A549 (cell line): ENCODE data around the gene RPH3AL. TPM values are rescaled to one million over a fixed set of nuclear protein-coding genes. Genes with fewer than 3 reads are reported as not detected.
"Not testable (repeated sequence)": the region's sequence is repeated elsewhere in the genome, so short reads cannot be mapped to it uniquely, and the experiment has no call there.

Experiments used
- ATAC-seq, 2 experiments: fragments of 200-7000 bp in 1 of 2; fragments of >200 bp in 1 of 2; cut with Nextera tagmentation in 1 of 2; cut with Tn5 transposase in 1 of 2; 3 replicates each; pipeline versions ENCODE4 v1.8.0 to v1.9.1; 2018 to 2020; ENCODE audit warnings: mild to moderate bottlenecking in 1 of 2, moderate library complexity in 1 of 2
- CTCF ChIA-PET: fragments of 300-600 bp; sonication (Branson Sonifier 250); formaldehyde crosslinking; extraction: SDS; loops from one replicate; lab custom pipeline; 2021; ENCODE audit warnings: antibody characterized with exemption, inconsistent platforms; lab: Yijun Ruan, JAX
- POLR2A ChIA-PET: fragments of 350-600 bp; formaldehyde crosslinking; extraction: SDS; loops from one replicate; lab custom pipeline; 2021; ENCODE audit warnings: antibody characterized with exemption, inconsistent platforms; lab: Yijun Ruan, JAX
- DNase-seq, 2 experiments: peaks; one replicate each; pipeline versions ENCODE4 v3.0.0 to v3.0.0-alpha.2; 2011 to 2016; ENCODE audit warnings: low read depth in 1 of 2, low spot score in 1 of 2
- FAIRE-seq: peaks from 2 replicates; lab custom pipeline; 2011; peaks lifted over from hg19 to GRCh38; lab: Jason Lieb, UNC
- H3K27ac ChIP-seq, 2 experiments: fragments of >200 bp; sonication (Bioruptor Twin); formaldehyde crosslinking; 3 replicates each; pipeline ENCODE4 v1.5.1; 2016 to 2017
- H3K4me1 ChIP-seq: fragments of >200 bp; sonication (Bioruptor Twin); formaldehyde crosslinking; 3 replicates; pipeline ENCODE4 v1.6.1; 2016
- H3K4me2 ChIP-seq: fragments of >200 bp; sonication (Bioruptor Twin); formaldehyde crosslinking; 3 replicates; pipeline ENCODE4 v1.6.1; 2016
- H3K4me3 ChIP-seq: fragments of >200 bp; sonication (Bioruptor Twin); formaldehyde crosslinking; 3 replicates; pipeline ENCODE4 v1.5.1; 2016
- H3K9me3 ChIP-seq: fragments of >200 bp; sonication (Bioruptor Twin); formaldehyde crosslinking; 3 replicates; pipeline ENCODE4 v1.6.1; 2016
- ATOH8 ChIP-seq: fragments of 250-450 bp; sonication (Bioruptor Pico); IDR thresholded peaks from 2 replicates; pipeline ENCODE4 v1.5.0; 2020; ENCODE audit warnings: low read depth, mild to moderate bottlenecking, moderate library complexity
- CHD4 ChIP-seq: fragments of 200-600 bp; sonication (generic); IDR thresholded peaks from 2 replicates; pipeline ENCODE4 v1.6.1; 2016; ENCODE audit warnings: antibody characterized with exemption, mild to moderate bottlenecking, borderline replicate concordance
- FOSL2 ChIP-seq, 2 experiments: fragments of 450-650 bp in 1 of 2; fragments of >200 bp in 1 of 2; sonication (Bioruptor Twin) in 1 of 2; formaldehyde crosslinking; IDR thresholded peaks; 2 replicates each; pipeline versions ENCODE4 v1.5.0 to v1.6.1; 2016 to 2020; ENCODE audit warnings: mild to moderate bottlenecking in 1 of 2, moderate library complexity in 1 of 2
- HEYL ChIP-seq: fragments of 250-450 bp; sonication (Bioruptor Pico); IDR thresholded peaks from 2 replicates; pipeline ENCODE4 v1.8.0; 2021; ENCODE audit warnings: mild to moderate bottlenecking, moderate library complexity
- JUNB ChIP-seq: fragments of >200 bp; sonication (Bioruptor Twin); formaldehyde crosslinking; IDR thresholded peaks from 2 replicates; pipeline ENCODE4 v1.6.1; 2016
- KDM1A ChIP-seq: fragments of 200-600 bp; sonication (generic); IDR thresholded peaks from 2 replicates; pipeline ENCODE4 v1.6.1; 2016; ENCODE audit warnings: low read depth, mild to moderate bottlenecking
- MAFK ChIP-seq: fragments of 450-650 bp; IDR thresholded peaks from 2 replicates; pipeline ENCODE4 v1.6.1; 2014; ENCODE audit not compliant: partially characterized antibody
- MAX ChIP-seq: IDR thresholded peaks from 2 replicates; pipeline ENCODE4 v1.6.1; 2012
- MYC ChIP-seq: IDR thresholded peaks from 2 replicates; pipeline ENCODE4 v1.6.1; 2012; ENCODE audit warnings: mild to moderate bottlenecking, inconsistent platforms, low read length, improper control_type of control experiment, borderline replicate concordance
- RFX5 ChIP-seq: fragments of 450-650 bp; IDR thresholded peaks from 2 replicates; pipeline ENCODE4 v1.7.1; 2014; ENCODE audit warnings: antibody characterized with exemption, mild to moderate bottlenecking, moderate library complexity
- TP53 ChIP-seq: fragments of 250-450 bp; sonication (Bioruptor Pico); IDR thresholded peaks from 2 replicates; pipeline ENCODE4 v1.5.0; 2021; ENCODE audit warnings: mild to moderate bottlenecking, moderate library complexity
- USF2 ChIP-seq: fragments of 450-650 bp; IDR thresholded peaks from 2 replicates; pipeline ENCODE4 v1.6.1; 2014; ENCODE audit warnings: antibody characterized with exemption
- ZFP36 ChIP-seq: fragments of 450-650 bp; IDR thresholded peaks from 2 replicates; pipeline ENCODE4 v1.6.1; 2014; ENCODE audit warnings: borderline replicate concordance; ENCODE audit not compliant: partially characterized antibody
- WGBS: methylation state at CpG from one replicate; pipeline ENCODE4 v1.1.6; 2017; ENCODE audit errors: missing lambda C conversion rate; 5-methylcytosine and 5-hydroxymethylcytosine counted together
- polyA plus RNA-seq, 4 experiments: library from polyadenylated mRNA; depleted of rRNA in 3 of 4; stranded (reverse); fragments of >200 nt; fragmentation: RNase III in 1 of 4; extraction: RNeasy Plus Mini Kit Qiagen cat#74134 plus additional on column Dnase treatment in 1 of 4; gene quantifications; 2 replicates in 3 of 4; 3 replicates in 1 of 4; pipeline ENCODE4 v1.2.3, GENCODE V29; 2011 to 2017
- TF ChIP-seq, protein P1 (sequence below): IDR thresholded peaks from 2 replicates; pipeline ENCODE4 v1.6.1; 2012; ENCODE audit warnings: low read depth, borderline replicate concordance

Gene RPH3AL
- polyA plus RNA-seq, 2 of the 4 experiments (the other 2 are of a cell fraction): 23.3 to 31.1 TPM

- H3K4me3 ChIP-seq: no peak overlapping the region
- no peaks in the 10 kb centered on the region for H3K9me3 ChIP-seq
- FAIRE-seq (no peak), ATAC-seq (no peak), DNase-seq (no peak)
- no peaks in the 10 kb centered on the region for H3K4me1 ChIP-seq
- no peak for TF ChIP-seq TP53 (CRISPR knock-in tag)
- peak; percentile 67; the same call in 1 of the 2 replicates for TF ChIP-seq KDM1A
- TF ChIP-seq, protein P1, sequence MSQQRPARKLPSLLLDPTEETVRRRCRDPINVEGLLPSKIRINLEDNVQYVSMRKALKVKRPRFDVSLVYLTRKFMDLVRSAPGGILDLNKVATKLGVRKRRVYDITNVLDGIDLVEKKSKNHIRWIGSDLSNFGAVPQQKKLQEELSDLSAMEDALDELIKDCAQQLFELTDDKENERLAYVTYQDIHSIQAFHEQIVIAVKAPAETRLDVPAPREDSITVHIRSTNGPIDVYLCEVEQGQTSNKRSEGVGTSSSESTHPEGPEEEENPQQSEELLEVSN: no peak
- TF ChIP-seq MAFK: no peak
- no peak for TF ChIP-seq HEYL
- no peak for TF ChIP-seq MYC
- no peak for TF ChIP-seq USF2
- TF ChIP-seq CHD4: peak; percentile 77
- peak; percentile 53 for TF ChIP-seq ZFP36
- TF ChIP-seq JUNB: no peak
- no peak for TF ChIP-seq FOSL2 (IDR thresholded peaks at IDR 0.05)
- TF ChIP-seq FOSL2 (CRISPR knock-in tag; IDR thresholded peaks at IDR 0.05): no peak
- no peak for TF ChIP-seq RFX5
- 93% methylated on average over 25 of the region's 26 CpGs for WGBS
- H3K27ac ChIP-seq: no peak overlapping the region
- ChIA-PET CTCF (no interaction called here), POLR2A (no interaction called here)
- H3K4me2 ChIP-seq: no peak overlapping the region
Observed at GRCh38 chr17:235831-236640, 116.6 kb downstream of the RPH3AL start.

- CTCF ChIA-PET: interaction anchor here (1.4 kb wide), 1 partner anchor 14 kb away, joined by 3 read pairs; no protein-coding TSS in a partner anchor
- H3K4me3 ChIP-seq, DNase-seq, FAIRE-seq, H3K4me1 ChIP-seq, ATAC-seq, H3K9me3 ChIP-seq, H3K4me2 ChIP-seq, POLR2A ChIA-PET, H3K27ac ChIP-seq: not testable (repeated sequence)
- 84% methylated on average over 39 of the region's 48 CpGs for WGBS
Observed at GRCh38 chr17:234994-235830, 117.4 kb downstream of the RPH3AL start.

- CTCF ChIA-PET: interaction anchor here (0.6 to 1.4 kb wide), 2 partner anchors 15 to 26 kb away, joined by 3 read pairs; no protein-coding TSS in a partner anchor
- H3K27ac ChIP-seq, DNase-seq, H3K4me1 ChIP-seq, POLR2A ChIA-PET, H3K9me3 ChIP-seq, ATAC-seq, FAIRE-seq, H3K4me2 ChIP-seq, H3K4me3 ChIP-seq: not testable (repeated sequence)
- 86% methylated on average over 20 of the region's 23 CpGs for WGBS
Observed at GRCh38 chr17:234163-234993, 118.2 kb downstream of the RPH3AL start.

GRCh38 chr17:233473-233941 lies 119.1 kb downstream of the RPH3AL start:
- FAIRE-seq (no peak), ATAC-seq (no peak), DNase-seq (no peak)
- no peak overlapping the region for H3K4me2 ChIP-seq
- POLR2A ChIA-PET: no interaction called here
- WGBS: 76% methylated on average over 9 of the region's 11 CpGs
- TF ChIP-seq MAFK (no peak), MAX (no peak), ATOH8 (no peak)
- H3K4me1 ChIP-seq: no peaks in the 10 kb centered on the region
- no peak overlapping the region for H3K4me3 ChIP-seq
- no peak overlapping the region for H3K27ac ChIP-seq
- H3K9me3 ChIP-seq: no peaks in the 10 kb centered on the region
- CTCF ChIA-PET: no interaction called here
